Activated naive CD8-positive, alpha-beta T cell treated with anti-CD3 and anti-CD28 coated beads, Interleukin-2, amount 50 U/mL, for 24 hours (primary cell): ENCODE measurements around the gene RAPGEF5.
"Not testable (repeated sequence)": the region's sequence is repeated elsewhere in the genome, so short reads cannot be mapped to it uniquely, and the experiment has no call there.

Source experiments
- ATAC-seq: fragments of 150-1000 bp; cut with Tn5 transposase; one replicate; pipeline ENCODE4 v1.10.0; 2021
- DNase-seq: peaks from one replicate; pipeline ENCODE4 v3.0.0; 2021
- H3K27ac Mint-ChIP-seq: one replicate; pipeline ENCODE4 v1.8.0; 2021; ENCODE audit warnings: mild to moderate bottlenecking, mixed read lengths
- H3K27me3 Mint-ChIP-seq: one replicate; pipeline ENCODE4 v1.8.0; 2021; ENCODE audit warnings: mixed read lengths
- H3K36me3 Mint-ChIP-seq: one replicate; pipeline ENCODE4 v1.8.0; 2021; ENCODE audit warnings: low read depth, mixed read lengths
- H3K4me1 Mint-ChIP-seq: one replicate; pipeline ENCODE4 v1.8.0; 2021; ENCODE audit warnings: mixed read lengths
- H3K4me3 Mint-ChIP-seq: one replicate; pipeline ENCODE4 v1.8.0; 2021; ENCODE audit warnings: mild to moderate bottlenecking, moderate library complexity, mixed read lengths
- H3K9me3 Mint-ChIP-seq: one replicate; pipeline ENCODE4 v1.8.0; 2021; ENCODE audit warnings: mixed read lengths

The RAPGEF5 gene

GRCh38 chr7:22115689-22116088, 241.3 kb downstream of the RAPGEF5 start:
- Mint-ChIP-seq H3K4me3 (no peak overlapping the region), H3K36me3 (no peaks in the 10 kb centered on the region), H3K9me3 (no peaks in the 10 kb centered on the region), H3K27me3 (no peaks in the 10 kb centered on the region), H3K4me1 (peaks cover 2% of the 10 kb centered on the region), H3K27ac (no peak overlapping the region)
- DNase-seq (no peak), ATAC-seq (no peak)

GRCh38 chr7:22114440-22114981, 242.4 kb downstream of the RAPGEF5 start:
- Mint-ChIP-seq H3K4me1 (peaks cover 2% of the 10 kb centered on the region), H3K36me3 (no peaks in the 10 kb centered on the region), H3K27me3 (no peaks in the 10 kb centered on the region), H3K9me3 (no peaks in the 10 kb centered on the region), H3K27ac (no peak overlapping the region), H3K4me3 (no peak overlapping the region)
- DNase-seq (no peak), ATAC-seq (no peak)

GRCh38 chr7:22113041-22113440, 243.9 kb downstream of the RAPGEF5 start:
- DNase-seq (no peak), ATAC-seq (no peak)
- Mint-ChIP-seq H3K4me1 (peaks cover 2% of the 10 kb centered on the region), H3K9me3 (no peaks in the 10 kb centered on the region), H3K4me3 (no peak overlapping the region), H3K27me3 (no peaks in the 10 kb centered on the region), H3K27ac (no peak overlapping the region), H3K36me3 (no peaks in the 10 kb centered on the region)

- H3K4me3 Mint-ChIP-seq: no peak overlapping the region
- no peaks in the 10 kb centered on the region for H3K9me3 Mint-ChIP-seq
- H3K4me1 Mint-ChIP-seq: no peaks in the 10 kb centered on the region
- no peaks in the 10 kb centered on the region for H3K36me3 Mint-ChIP-seq
- H3K27me3 Mint-ChIP-seq: no peaks in the 10 kb centered on the region
- ATAC-seq: no peak
- no peak for DNase-seq
- no peak overlapping the region for H3K27ac Mint-ChIP-seq
Measured at GRCh38 chr7:22111661-22112060, 245.3 kb downstream of the RAPGEF5 start.

GRCh38 chr7:22110881-22111280, 246.1 kb downstream of the RAPGEF5 start:
- ATAC-seq: no peak
- Mint-ChIP-seq H3K9me3 (no peaks in the 10 kb centered on the region), H3K36me3 (no peaks in the 10 kb centered on the region), H3K4me1 (no peaks in the 10 kb centered on the region), H3K4me3 (no peak overlapping the region), H3K27ac (no peak overlapping the region), H3K27me3 (no peaks in the 10 kb centered on the region)
- no peak for DNase-seq

- Mint-ChIP-seq H3K27ac (no peak overlapping the region), H3K4me3 (no peak overlapping the region), H3K27me3 (no peaks in the 10 kb centered on the region), H3K36me3 (no peaks in the 10 kb centered on the region), H3K9me3 (no peaks in the 10 kb centered on the region), H3K4me1 (no peaks in the 10 kb centered on the region)
- ATAC-seq (peak; percentile 61), DNase-seq (peak; percentile 53)
Measured at GRCh38 chr7:22110227-22110839, 246.6 kb downstream of the RAPGEF5 start.

- no peak overlapping the region for H3K4me3 Mint-ChIP-seq
- H3K9me3 Mint-ChIP-seq: no peaks in the 10 kb centered on the region
- H3K4me1 Mint-ChIP-seq: no peaks in the 10 kb centered on the region
- no peaks in the 10 kb centered on the region for H3K36me3 Mint-ChIP-seq
- H3K27me3 Mint-ChIP-seq: no peaks in the 10 kb centered on the region
- peak; percentile 31 for ATAC-seq
- H3K27ac Mint-ChIP-seq: no peak overlapping the region
- DNase-seq: peak; percentile 22
Measured at GRCh38 chr7:22109761-22110160, 247.2 kb downstream of the RAPGEF5 start.

- ATAC-seq: no peak
Measured at GRCh38 chr7:22108151-22108845, 248.7 kb downstream of the RAPGEF5 start.

GRCh38 chr7:22105550-22105949, 251.4 kb downstream of the RAPGEF5 start:
- peaks cover 6% of the 10 kb centered on the region for H3K27me3 Mint-ChIP-seq
- DNase-seq (no peak), ATAC-seq (no peak)
- H3K27ac Mint-ChIP-seq: no peak overlapping the region
- no peaks in the 10 kb centered on the region for H3K36me3 Mint-ChIP-seq
- H3K4me1 Mint-ChIP-seq: peaks cover 8% of the 10 kb centered on the region
- no peaks in the 10 kb centered on the region for H3K9me3 Mint-ChIP-seq
- H3K4me3 Mint-ChIP-seq: no peak overlapping the region

More at GRCh38 chr7:22108151-22108845, 248.7 kb downstream of the RAPGEF5 start:
- Mint-ChIP-seq H3K9me3 (no peaks in the 10 kb centered on the region), H3K4me1 (peaks cover 3% of the 10 kb centered on the region), H3K4me3 (no peak overlapping the region), H3K27me3 (peaks cover 3% of the 10 kb centered on the region), H3K27ac (no peak overlapping the region), H3K36me3 (no peaks in the 10 kb centered on the region)
- no peak for DNase-seq

GRCh38 chr7:22094413-22095342, 262.3 kb downstream of the RAPGEF5 start:
- DNase-seq: no peak
- Mint-ChIP-seq H3K4me1 (no peaks in the 10 kb centered on the region), H3K27me3 (peaks cover 2% of the 10 kb centered on the region), H3K4me3 (no peak overlapping the region), H3K36me3 (no peaks in the 10 kb centered on the region), H3K27ac (no peak overlapping the region), H3K9me3 (no peaks in the 10 kb centered on the region)
- no peak for ATAC-seq

- H3K27me3 Mint-ChIP-seq: peaks cover 2% of the 10 kb centered on the region
- no peaks in the 10 kb centered on the region for H3K9me3 Mint-ChIP-seq
- ATAC-seq (no peak), DNase-seq (no peak)
- H3K27ac Mint-ChIP-seq: no peak overlapping the region
- H3K36me3 Mint-ChIP-seq: no peaks in the 10 kb centered on the region
- H3K4me3 Mint-ChIP-seq: no peak overlapping the region
- no peaks in the 10 kb centered on the region for H3K4me1 Mint-ChIP-seq
Measured at GRCh38 chr7:22093936-22094335, 263.0 kb downstream of the RAPGEF5 start.

- no peak overlapping the region for H3K27ac Mint-ChIP-seq
- no peaks in the 10 kb centered on the region for H3K4me1 Mint-ChIP-seq
- H3K36me3 Mint-ChIP-seq: no peaks in the 10 kb centered on the region
- no peak overlapping the region for H3K4me3 Mint-ChIP-seq
- H3K9me3 Mint-ChIP-seq: no peaks in the 10 kb centered on the region
- ATAC-seq: no peak
- DNase-seq: no peak
- H3K27me3 Mint-ChIP-seq: peaks cover 2% of the 10 kb centered on the region
Measured at GRCh38 chr7:22093001-22093400, 264.0 kb downstream of the RAPGEF5 start.

GRCh38 chr7:22090958-22091525, 265.9 kb downstream of the RAPGEF5 start:
- not testable (repeated sequence) for DNase-seq, H3K4me3 Mint-ChIP-seq, H3K27me3 Mint-ChIP-seq, H3K9me3 Mint-ChIP-seq, H3K27ac Mint-ChIP-seq, H3K36me3 Mint-ChIP-seq, H3K4me1 Mint-ChIP-seq, ATAC-seq

- no peak overlapping the region for H3K4me3 Mint-ChIP-seq
- no peak for DNase-seq
- H3K27me3 Mint-ChIP-seq: peaks cover 2% of the 10 kb centered on the region
- no peaks in the 10 kb centered on the region for H3K9me3 Mint-ChIP-seq
- no peaks in the 10 kb centered on the region for H3K4me1 Mint-ChIP-seq
- no peak overlapping the region for H3K27ac Mint-ChIP-seq
- H3K36me3 Mint-ChIP-seq: no peaks in the 10 kb centered on the region
- no peak for ATAC-seq
Measured at GRCh38 chr7:22090512-22090911, 266.4 kb downstream of the RAPGEF5 start.
